DMS114 treated with DMSO at 0.1 percent for 48 hours (cell line): ENCODE measurements around the gene TMEM218.

Source experiments
- DNase-seq: peaks from one replicate; lab custom pipeline; 2025; ENCODE audit not compliant: unreplicated experiment; lab: John Stamatoyannopoulos, UW

TMEM218 gene

DNA sequence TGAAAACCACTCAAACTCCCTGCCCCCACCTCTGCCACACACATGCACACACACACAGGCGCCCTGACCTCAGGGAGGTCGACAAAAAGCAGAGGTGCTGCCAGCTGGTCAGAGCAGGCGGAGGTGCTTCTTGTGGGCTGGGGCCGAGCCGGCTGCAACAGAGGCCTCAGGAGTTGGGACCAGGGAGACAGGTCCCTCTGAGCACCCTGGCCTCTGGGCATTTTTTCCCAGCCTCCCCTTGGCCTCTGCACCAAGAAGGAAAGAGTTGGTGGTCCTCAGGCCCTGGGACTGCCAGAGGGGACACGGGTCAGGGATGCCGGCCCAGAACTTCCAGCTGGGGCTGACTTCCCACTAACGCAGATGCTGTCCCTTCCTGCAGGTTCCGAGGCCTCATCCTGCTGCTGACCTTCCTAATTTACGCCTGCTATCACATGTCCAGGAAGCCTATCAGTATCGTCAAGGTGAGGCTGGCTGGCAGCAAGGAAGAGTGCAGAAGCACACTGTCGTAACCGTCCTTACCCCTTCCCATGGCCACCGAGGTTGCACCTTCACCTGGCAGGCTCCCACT, 35.0 kb downstream of the TMEM218 start:
- DNase-seq, result no peak

DNA sequence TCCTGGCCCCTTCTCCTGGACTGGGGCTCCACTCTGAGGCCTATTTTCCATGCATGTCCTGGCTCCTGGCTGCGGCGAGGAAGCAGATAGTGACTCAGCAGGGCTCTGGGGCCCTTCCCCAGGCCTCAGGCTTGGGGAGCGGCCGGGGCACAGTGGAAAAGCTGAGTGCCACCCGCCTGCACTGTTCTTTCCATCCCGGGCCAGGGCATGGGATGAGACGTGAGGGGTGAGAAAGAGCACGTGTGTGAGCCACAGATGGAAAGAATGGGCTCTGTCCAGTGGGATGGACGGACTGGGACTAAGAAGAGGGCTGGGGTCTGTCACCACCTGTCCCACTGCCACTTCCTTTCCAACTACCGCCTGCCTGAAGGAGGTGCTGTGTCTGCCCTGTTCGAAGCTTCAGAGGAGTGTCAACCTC, 35.5 kb downstream of the TMEM218 start:
- no peak for DNase-seq

DNA sequence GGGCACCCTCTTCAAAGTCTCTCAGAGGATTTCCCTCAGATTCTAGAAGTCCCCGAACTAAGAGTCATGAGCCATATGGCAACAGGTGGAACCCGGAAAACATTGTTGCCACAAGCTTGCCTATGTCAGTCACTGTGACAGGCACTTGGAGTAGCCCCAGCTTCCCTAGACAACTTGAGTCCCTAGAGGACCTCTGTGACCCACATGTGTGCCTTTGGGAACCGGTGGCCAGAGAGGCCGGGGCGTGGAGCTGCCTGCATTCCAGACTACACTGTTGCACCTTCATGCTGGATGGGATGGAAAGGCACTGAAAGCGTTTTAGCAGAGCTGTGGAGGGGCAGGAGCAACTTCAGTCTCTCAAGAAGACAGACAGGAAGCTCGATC, 36.2 kb downstream of the TMEM218 start:
- DNase-seq, result no peak

DNA sequence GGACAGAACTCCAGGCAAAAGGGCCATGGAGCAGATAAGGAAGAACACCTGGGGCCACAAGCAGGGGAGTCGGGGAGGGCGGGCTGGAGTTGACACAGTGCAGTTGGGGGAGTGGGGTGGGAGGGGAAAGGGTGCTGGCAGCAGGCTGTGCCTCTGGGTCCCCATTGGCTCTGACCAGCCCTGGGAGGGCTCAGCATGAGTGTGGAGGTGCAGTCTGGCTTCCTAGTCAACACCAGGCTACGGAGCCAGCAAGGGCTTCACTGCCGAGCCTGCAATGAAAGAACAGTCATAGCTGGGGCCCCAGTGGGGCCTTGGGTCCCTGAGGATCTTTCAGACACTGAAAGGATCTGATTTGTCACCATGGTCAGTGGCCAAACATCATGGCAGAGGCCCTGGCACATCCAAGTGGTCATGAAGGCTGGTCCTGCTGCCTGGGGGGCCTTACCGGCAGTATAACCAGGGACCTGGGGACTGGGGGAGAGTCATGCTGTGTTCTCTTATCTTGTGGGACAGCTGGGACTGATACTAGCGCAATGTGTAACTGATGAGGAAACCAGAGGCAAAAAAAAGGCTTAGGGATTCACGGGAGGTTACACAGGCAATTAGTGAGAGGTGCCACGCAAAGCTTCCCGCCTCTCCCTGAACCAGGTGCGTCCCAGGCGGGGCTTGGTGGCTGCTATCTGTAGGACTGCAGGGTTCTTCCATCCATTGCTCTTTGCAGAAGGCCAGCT, 36.8 kb downstream of the TMEM218 start:
- no peak for DNase-seq

DNA sequence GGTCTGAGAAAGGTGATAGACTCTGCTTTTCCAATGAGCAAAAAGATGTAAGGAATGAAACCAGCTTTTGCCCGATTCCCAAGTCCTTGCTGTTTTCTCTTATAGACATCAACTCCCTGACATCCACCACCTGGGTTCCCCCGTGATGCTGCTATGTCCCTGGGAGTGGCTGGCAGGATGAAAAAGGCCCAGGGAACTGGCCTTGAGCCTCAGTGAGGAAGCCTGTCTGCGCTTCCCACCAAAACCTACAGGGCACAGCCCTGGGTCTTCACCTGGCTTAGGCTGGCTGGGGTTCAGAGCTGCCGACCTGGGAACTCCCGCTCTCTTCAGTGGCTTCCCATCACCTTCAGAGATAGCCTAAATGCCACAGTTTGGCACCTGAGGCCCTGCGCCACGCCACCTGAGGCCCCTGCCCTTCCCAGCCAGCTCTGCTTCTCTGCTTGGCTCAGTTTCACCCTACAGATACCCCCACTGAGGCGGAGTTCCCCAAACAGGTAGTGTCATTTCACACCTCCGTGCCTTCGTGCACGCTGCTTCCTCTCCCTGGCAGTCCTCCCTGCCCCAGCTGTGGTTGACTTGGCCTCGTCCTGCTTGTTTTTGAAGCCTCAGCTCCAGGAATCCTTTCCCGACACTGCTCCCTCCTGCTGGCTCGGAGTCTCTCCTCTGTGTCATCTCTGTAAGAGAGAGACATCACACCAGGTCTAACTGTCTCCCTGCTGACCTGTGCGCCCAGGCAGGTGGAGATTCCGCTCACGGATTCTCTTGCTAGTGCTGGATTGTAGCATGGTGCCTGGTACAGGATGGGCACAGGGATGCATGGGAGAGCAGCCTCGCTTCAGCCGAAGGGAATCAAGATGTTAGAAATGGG, 37.6 kb downstream of the TMEM218 start:
- DNase-seq, result no peak

DNA sequence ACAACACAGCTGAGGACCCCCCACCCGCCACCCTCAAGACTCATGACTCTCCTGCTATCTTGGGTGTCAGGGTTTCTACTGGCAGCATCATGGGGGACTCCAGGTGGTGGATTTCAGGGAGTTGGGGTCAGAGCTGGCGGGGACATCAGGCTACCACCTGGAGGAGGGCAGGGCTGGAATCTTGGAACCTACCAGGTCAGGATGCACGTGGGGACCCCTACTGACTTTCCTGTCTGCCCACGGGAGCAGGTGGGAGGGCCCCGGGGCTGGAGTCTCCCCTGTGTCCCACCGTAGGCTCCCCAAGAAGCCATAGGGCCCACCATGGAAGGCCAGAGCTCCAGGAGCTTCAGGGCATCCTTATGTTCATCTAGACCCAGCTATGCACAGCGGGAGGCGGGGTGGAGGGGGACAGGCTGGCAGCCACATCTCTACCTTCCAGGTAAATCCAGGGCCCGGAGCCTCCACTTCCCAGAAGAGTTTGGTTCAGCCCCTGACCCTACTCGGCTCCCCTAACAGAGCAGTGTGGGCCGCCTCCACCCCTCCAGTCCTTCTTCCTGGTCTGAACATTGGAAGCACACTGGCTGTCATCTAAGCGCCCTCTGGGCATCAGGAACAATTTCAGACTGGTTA, 38.4 kb downstream of the TMEM218 start:
- DNase-seq, result no peak

DNA sequence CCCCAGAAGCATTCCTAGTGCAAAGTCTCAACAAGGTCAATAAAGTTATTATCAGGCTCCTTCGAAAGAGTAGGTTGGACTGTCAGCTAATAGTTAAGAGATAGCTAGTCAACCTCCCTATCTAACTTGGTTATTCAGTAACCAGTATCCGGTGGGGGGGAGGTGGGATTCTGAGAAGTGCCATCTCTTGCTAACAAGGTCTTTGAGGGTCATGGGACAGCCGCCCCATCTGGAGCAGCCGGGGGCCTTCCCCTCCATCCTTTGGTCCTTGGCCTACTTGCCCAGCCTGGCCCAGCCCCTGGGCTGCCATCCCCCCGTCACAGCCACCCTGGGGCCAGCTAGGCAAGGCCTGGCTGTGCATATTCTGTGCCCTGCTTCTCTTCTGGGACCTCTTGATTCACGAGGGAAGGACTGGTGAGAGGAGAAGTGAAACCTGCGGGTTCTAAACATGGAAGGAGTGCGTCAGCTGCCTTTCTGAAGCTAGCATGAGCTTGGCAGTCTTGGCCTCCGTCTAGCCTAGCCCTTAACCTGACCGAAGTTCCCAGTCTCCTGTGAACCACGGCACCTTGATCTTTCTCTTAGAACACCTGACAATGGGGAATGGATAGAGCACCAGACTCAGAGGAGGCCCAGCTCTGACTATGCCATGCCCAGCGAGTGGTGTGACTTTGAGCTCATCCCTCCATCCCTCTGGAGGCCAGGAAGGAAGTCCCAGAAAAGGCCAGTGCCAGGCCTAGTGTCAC, 39.0 kb downstream of the TMEM218 start:
- no peak for DNase-seq

DNA sequence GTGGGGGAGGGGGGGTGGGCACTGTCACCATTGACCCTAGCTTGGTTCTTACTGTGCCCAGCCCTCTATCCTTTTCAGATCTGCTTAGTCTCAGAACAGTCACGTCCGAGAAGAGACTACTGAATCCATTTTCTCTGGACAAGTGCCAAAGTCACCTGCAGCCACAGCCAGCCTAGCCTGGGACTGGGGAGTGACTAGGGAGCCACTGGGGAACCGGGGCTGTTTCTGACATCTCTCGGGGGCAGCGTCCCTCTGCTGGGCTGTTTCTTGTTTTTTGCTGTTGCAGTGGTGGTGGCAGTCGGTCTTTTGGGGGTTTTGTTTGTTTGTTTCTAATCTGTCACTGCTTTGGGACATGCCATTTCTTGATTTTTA, 39.6 kb downstream of the TMEM218 start:
- DNase-seq, result no peak

DNA sequence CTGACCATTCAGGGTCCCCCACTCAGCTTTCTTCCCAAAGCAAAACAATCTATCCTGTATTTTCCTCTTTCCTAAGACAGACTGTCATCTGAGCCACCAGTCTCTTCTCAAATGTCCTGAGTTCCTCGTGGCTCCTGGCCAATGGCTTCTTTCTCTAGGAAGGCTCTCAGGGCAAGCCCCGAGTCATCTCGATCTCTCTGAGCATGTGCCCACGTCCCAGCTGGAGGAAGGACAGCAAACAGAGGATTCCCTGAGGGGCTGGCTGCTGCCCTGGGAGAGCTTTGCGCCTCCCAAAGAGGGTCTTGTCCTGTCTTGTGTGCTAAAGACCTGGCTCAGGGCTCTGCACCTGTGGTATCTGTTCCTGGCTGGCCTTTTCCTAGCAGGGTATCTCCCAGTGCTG, 40.0 kb downstream of the TMEM218 start:
- no peak for DNase-seq

DNA sequence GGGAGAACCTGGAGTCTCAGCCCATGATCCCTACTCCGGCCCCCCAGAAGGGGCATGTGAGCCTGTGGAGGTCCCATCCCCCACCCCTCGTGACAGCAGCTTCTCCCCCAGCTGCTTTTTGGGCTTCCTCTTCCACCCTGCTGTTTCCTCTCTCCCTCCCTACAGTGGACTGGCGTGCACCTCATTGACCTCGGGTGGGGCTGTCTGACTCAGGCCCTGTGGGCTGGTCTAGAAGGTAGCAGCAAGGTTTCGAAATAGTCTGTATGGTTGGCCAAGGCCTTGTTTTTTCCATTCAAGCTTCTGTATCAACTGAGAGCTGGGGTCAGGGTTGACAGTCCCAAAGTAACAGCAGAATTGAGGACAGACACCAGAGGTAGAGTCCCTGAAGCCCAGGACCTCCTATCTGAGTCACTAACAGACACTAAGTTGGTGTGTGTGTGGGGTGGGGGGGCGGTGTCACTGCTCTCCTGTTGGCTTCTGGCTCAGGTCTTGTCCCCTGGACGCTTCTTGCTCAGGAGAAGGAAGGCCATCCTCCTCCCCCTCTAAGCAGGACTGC, 40.6 kb downstream of the TMEM218 start:
- no peak for DNase-seq

DNA sequence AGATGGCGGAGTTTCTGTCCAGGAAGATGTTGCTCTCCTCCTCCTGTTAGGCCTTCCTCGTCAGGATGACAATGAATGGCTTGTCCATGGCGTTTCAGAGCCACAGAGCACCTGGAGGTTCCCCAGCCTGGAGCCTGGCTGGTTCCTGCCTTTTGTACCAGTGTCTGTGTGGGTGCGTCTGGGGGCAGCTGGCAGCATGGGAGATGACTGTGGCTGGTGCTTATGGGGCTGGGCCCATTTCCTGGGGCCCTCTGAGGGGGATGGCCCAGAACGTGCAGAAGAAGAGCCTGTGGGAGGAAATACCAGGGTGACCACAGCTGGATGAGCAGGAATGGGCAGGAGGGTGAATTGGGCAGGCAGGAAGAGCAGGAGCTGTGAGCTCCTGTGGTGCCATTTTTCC, 41.6 kb downstream of the TMEM218 start:
- no peak for DNase-seq

DNA sequence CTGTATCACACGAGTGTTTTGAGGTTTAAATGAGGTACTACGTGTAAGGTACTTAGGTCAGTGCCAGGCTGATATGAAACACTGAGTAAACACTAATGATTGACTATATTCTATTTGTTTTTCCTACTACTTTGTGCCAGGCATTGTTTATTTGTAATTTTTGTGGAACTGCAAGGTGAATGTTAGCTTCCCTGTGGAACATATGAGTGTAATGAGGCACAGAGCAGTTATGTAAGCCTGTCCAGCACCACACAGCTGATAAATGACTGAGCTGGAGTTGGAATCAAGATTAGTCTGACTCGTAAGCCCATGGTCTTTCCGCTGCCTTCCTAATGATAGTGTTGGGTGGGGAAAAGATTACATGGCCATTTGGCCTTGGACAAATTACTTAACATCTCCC, 42.4 kb downstream of the TMEM218 start:
- no peak for DNase-seq

DNA sequence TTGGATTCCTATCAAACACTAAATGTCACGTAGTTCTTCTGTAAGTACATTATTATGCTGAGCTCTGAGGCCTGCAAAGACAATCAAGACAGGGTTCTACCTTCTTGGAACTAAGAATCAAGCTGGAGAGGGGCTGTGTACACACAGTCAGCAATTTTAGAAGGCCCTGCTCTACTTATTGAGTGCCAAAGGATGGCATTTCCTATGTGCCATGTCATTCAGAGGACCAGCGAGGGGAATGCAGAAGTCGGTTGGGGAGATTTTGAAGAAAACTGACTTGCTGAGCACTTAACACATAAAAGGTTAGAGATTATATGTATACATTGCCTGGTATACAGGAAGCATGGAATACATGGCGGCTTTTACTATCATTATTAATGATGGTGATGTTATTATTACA, 43.1 kb downstream of the TMEM218 start:
- no peak for DNase-seq

DNA sequence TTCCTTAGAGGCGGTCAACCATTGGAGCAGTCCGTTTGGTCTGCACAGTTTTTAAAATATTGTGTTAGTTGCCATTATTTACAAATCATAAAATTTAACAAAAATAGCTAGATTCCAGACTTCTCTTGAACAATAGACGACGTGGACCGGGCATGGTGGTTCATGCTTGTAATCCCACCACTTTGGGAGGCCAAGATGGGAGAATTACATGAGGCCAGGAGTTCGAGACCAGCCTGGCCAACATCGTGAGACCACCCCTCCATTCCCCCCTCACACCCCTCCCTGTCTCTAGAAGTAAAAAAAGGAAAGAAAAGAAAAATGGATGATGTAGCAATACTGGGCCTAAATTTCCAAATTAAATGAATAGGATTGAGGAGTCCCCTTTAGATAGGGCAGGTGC, 47.4 kb downstream of the TMEM218 start:
- no peak for DNase-seq

DNA sequence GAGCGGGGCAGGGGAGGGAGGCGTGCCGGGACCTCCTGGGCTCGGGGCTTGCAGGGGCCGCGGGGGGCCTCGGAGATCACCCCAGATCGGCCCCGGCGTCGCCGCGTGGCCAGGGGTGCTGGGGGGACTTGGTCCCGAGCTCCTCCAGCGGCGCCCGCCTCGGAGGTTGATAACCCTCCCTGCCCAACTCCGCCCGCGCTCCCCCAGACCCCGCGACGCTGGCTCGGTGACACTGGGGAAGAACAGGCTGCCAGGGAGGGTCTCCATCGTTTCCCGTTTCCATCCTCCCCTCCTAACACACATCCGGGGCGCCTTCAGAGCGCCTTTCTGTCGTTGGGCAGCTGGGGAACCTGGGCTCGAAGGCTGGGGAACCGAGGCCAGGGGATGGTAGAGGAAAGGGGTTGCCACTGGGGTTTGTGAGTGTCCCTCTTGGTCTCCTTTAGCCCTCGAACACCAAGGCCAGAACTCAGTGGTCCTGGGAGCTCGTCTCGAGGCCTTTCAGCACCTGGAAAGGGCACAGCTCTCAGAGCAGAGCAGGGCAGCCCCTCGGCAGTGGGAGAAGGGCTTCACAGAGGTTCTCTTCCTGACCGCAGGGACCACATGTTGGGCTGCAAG, 47.9 kb downstream of the TMEM218 start:
- DNase-seq, result no peak

DNA sequence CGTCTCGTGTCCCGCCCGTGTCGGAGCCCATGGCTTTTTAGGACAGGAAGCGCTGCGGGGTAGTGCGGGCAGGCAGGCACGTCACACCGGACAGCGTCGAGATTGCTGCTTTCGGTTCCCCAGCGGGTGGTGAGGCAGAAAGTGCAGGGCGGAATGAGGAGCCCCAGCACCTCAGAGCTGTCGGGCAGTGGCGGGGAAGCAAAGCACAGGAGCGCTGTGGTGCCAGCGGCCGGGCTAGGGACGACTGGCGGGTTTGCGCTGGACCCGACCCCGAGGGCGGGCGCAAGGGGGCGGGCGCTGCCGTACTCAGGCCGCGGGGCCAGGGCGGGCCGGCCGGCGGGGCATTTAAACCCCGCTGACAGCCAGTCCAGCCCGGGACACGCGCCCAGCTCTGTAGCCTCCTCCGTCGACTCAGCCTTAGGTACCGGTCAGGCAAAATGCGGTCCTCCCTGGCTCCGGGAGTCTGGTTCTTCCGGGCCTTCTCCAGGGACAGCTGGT, 48.4 kb downstream of the TMEM218 start, which contains the start of gene SLC37A2:
Gene SLC37A2, plus strand, starts transcription at position 375 of the 498 bp plus-strand sequence. Its CDS starts 63 bp downstream, at position 438.
- DNase-seq, result no peak

DNA sequence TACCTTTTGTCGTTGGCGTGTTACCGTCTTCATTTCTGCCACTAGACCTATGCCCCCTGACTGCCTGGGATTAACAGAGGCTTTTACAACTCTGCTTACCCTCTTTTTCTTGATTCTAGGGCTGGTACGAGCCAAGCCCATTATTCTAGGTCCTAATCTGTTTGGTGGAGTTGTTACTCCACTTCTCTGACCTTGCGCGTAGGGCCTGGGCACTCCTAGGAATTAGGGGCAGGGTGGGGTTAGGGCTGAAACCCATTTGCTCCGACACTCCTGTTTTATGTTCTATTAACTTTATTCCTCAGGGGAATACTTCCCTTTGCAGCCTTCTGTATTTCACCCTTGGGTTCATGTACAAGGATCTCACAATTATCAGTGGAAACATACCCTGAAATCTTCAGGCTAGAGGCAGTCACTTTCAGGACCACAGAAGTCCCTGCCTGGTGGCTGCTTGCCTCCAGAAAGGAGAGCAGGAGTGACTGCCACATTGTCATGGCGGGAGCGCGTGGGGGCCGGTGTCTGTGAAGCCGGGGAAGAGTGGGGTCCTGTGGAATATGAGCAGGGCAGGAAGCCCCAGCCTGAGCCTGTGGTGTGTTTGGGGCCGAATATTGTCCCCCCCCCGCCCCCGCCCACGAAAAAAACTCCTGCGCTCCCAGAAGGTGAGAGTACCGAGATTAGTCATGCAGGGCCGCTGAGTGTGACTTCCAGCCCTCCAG, 49.1 kb downstream of the TMEM218 start:
- no peak for DNase-seq

DNA sequence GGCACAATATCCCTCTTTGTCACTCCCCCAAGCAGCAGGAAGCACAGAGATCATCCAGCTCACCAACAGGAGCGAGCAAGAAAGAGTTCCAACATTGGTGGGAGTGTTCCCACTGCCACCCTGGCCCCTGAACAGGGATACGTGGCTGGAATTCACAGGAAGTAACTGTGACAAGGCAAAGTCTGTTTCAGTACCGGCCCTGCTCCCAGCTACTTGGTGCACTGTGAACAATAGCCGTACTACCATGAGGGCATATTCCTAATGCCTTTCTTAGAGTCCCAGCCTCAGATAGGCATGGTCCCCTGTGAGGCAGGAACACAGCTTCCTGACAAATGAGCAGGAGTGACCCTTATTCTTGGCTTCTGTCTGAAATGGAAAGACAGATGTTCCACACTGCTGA, 50.1 kb downstream of the TMEM218 start:
- no peak for DNase-seq

DNA sequence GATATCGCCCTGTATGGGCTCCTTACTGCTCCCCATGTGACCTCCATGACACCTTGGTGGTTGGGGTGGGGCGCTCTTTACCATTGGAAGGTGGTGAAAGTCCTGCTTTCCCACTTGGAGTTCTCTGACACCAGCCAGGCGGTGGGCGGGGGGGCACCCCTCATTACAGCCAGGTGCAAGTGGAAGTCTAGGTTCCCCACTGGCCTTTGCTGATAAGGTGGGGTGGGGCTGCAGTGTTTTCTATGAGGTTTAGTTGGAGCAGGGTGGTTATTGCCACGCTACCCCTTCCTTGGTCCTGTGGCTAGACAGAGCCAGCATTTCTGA, 53.8 kb downstream of the TMEM218 start:
- DNase-seq, result no peak
